Hematopoietic multipotent progenitor cell treated with erythropoietin and hydrocortisone succinate and interleukin-3 and kit ligand, for 8 days (in vitro differentiated cells): Measurements from ENCODE around the gene TUBGCP2.
"Not testable (repeated sequence)": the region's sequence is repeated elsewhere in the genome, so short reads cannot be mapped to it uniquely, and the experiment has no call there.

Experiments used
- DNase-seq: peaks from one replicate; pipeline ENCODE4 v3.0.0-alpha.2; 2015

TUBGCP2 gene

DNA sequence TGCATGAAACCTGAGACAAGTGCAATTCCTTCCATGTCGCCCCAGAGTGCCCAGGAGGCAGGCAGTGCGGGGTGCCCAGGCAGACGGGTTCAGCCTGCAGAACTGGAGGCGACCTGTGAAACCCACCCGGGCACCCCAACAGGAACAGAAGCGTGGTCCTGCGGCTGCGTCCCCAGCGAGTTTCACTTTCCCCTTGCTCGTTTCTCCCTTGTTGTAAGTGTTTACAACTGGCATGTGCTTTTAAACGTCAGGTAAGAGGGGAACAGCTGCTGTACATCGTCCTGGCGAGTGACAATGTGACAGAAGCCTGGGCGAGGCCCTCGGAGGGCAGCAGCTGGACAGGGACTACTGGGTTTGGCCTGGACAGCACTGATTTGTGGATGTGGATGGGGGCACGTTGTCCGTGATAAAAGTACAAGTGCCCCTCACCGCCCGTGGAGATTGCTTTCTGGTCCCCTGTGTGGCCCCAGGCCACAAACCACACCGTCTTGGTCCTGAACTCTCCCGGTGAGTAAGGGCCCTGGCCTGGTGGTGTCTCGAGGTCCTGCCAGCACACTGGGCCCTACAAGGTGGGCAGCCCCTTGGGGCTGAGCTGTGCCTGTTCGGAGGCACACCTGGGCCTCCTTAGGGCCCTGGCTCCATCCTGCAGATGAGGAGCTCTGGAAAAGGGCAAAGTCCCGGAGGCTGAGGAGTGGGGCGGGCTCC lies 67.0 kb downstream of the TUBGCP2 start:
- no peak for DNase-seq

DNA sequence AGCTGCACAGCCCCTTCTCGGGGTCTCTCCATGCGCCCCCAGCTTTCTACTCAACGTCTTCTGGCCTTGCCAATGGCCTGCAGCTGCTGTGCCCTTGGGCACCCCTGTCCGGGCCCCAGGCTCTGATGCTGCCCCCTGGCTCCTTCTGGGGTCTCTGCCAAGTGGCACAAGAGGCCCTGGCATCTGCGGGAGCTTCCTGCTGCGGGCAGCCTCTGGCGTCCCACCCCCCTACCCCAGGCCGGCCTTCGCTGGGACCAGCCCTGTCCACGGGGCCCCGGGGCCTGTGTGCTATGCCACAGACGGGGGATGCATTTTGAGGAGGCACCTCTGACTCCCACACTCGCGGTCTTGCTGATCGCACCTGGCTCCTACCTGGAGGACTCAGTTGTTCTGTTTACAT lies 68.7 kb downstream of the TUBGCP2 start:
- DNase-seq = no peak

DNA sequence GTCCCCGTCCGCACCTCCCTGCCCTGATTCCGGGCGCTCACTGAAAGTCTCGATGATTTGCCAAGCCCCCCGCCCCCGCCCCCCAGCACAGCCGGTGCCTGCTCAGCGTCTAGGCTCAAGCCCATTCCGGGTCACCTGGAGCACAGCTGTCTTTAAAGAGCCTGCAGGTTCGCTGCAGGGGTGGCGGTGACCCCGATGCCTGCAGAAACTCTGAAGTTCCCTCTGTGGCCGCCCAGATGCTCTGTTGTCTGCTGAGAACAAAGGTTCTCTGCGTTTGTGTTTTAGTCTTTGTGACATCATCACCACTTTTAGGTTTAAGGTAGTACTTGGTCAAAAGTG lies 70.2 kb downstream of the TUBGCP2 start:
- no peak for DNase-seq

DNA sequence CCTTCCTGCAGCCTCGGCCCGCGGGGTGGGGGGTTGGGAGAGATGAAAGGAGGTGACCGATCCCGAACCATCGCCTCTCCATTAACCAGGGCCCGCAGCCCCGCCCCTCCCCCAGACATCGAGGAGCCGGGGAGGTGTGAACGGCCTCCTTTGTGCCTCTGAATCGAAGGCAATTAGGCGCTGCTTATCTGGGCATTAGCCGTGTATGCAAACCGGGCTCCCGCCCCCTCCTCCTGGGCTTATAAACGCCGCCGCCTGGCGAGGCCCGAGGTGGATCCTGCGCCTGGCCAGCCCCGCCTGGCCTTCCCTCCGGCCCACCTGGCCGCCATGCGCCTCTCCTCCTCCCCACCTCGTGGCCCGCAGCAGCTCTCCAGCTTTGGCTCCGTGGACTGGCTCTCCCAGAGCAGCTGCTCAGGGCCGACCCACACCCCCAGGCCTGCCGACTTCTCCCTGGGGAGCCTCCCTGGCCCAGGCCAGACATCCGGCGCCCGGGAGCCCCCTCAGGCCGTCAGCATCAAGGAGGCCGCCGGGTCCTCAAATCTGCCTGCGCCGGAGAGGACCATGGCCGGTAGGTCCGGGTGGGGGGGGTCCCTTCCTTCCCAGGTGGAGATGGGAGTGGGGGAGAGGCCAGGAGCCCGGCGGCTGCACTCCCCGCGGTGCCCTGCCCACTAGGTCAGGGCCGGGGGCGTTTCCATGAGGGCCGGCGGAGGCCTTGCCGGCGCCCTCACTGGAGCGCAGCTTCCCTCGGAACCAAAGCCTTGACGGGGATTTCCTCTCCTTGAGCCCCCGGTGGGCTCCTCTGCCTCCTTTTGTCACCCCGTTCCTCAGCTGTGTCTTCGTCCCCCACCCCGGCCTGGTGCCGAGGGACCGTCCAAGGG lies 70.8 kb downstream of the TUBGCP2 start, which contains the start of gene VENTX:
TSS of gene VENTX (plus strand) at position 268 of the 878 bp plus-strand sequence. CDS start at position 328, 60 bp downstream.
- peak; percentile 25 for DNase-seq

DNA sequence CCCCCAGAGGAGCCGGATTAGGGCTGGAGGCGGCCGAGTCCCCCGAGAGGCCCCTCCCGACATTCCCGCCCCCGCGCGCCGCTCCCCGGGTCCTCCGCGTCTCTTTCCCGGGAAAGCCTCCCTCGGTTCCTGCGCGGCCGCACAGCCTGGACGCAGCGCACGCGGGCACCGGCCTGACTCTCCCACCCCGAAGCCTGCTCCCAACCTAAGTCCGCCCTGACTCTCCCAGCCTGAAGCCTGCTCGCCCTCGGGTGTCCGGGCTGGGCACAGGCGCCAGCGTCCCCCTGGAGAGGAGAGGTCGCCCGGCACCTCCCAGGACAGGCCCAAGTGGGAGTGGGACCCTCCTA lies 71.5 kb downstream of the TUBGCP2 start:
- DNase-seq = no peak

DNA sequence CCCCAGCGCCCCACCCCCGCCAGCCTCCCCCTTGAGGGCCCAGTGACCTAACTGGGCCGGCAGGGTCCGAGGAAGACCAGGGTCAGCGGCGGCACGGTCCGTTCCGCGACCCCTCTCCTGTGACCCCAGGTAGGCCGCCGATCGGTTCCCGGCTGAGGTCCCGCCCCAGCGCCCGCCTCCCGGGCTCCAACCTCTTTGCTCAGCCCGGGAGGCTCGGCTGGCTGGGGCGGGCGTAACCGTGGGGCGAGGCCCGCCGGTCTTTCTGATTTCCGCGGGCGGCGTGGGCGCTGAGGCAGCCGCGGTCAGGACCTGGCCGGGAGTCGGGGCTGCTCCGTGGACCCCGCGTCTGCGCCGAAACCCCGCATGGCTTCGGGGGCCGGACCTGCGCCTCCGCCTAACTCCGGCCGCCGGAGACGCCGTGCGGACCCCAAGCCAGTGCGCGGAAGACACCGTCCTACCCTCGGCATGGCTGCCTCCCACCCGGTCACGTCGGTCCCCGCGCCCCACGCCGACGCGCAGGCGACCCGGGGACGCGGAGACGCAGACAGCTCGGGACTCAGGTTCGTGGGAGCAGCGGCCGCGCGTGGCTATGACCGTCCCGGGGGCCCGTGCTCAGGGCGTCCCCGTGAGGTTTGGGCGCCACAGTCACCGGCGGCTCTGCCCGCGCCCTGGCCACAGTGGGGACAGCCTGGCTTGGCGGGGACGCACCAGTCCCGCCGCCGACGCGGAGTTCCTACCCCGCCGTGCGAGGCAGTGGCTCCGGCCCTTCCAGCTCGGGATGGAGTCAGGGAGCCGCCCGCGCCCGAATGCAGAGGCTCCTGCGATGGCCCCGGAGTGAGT lies 72.1 kb downstream of the TUBGCP2 start:
- no peak for DNase-seq

DNA sequence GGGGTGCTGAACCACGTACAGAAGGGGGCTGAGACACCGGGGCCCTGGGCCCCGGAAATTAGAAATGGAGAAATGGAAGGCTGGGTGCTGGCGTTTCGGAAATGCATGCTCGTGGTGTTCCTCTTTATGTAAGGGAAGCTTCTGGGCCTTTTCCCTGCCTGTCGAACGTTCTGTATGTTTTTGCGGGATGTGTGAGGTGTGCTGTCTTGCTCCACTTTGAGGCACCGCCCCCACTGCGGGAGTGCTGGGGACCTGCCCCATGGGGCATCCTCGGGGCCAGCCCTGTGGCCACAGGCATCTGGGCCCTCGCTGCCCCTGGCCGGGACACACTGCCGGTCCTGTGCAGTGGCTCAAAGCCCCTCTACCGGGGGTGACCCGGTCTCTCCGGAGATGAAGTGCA lies 72.7 kb downstream of the TUBGCP2 start:
- DNase-seq = no peak

DNA sequence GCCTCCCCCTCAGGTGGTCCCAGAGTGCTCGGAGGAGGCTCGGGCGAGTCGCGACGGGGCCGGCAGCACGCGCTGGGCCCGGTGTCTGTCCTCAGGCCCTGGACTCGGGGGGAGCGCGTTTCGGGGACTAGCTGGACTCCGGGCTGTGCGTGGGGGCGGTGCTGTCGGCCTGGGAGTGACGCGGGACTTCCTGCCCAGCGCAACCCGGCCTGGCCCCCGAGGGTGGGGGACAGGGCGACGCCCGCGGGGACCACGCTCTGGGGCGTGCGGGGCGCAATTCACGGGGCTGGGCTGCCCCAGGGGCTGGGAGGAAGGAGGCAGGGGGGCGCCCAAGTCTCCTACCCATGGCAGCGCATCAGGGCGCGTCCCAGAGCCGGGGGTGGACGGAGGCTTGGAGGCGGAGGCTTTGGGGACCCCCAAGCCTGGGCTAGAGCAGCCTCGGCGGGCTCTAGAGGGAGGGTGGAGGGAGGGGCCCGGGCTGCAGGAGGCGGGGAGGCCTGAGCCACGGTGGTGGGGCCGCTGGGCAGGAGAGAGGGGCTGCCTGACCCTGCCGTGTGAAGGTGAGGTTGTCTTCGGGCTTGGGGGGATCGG lies 73.3 kb downstream of the TUBGCP2 start:
- no peak for DNase-seq

DNA sequence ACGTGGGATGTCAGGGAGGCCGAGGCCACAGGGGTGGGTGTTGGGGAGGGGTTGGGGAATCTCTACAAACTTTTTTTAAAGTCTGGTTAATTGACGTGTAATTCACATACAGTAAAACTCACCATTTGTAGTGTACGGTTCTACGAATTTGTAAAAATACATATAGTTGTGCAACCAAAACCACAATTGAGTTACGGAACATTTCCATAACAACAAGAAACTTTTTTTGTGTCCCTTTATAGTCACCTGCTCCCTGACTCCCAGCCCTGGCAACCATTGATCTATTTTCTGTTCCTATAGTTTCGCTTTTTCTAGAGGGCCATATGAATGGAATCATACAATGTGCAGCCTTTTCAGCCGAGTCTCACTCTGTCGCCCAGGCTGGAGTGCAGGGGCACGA lies 73.9 kb downstream of the TUBGCP2 start:
- DNase-seq = not testable (repeated sequence)

DNA sequence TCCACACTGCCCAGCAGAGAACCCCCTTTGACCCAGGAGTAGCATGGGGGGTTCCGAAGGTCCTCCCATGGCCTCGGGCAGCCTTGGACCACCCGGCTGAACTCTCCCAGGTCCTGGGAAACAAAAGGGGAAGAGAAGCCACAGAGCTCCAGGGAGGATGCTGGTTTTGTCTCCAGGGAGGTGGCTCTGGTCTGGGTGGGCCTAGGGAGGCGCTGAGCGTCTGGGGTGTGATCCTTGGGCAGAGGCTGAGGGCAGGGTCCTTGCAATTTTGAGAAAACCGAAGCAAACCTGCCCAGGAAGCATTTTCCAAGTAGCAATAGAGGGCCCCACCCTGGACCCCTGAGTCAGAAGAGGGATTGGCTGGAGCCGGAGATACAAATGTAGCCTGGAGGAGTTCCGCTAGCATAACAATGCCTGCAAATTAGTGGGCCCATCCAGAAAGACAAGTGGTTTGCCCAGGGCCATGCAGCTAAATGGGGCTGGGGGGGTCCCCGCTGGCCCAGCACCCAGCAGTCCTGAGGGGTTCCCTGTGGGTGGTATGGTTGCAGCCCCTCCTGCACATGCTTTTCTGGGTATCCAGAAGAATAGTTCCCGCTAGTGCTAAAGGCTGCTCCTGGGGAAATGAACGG lies 76.6 kb downstream of the TUBGCP2 start:
- no peak for DNase-seq

DNA sequence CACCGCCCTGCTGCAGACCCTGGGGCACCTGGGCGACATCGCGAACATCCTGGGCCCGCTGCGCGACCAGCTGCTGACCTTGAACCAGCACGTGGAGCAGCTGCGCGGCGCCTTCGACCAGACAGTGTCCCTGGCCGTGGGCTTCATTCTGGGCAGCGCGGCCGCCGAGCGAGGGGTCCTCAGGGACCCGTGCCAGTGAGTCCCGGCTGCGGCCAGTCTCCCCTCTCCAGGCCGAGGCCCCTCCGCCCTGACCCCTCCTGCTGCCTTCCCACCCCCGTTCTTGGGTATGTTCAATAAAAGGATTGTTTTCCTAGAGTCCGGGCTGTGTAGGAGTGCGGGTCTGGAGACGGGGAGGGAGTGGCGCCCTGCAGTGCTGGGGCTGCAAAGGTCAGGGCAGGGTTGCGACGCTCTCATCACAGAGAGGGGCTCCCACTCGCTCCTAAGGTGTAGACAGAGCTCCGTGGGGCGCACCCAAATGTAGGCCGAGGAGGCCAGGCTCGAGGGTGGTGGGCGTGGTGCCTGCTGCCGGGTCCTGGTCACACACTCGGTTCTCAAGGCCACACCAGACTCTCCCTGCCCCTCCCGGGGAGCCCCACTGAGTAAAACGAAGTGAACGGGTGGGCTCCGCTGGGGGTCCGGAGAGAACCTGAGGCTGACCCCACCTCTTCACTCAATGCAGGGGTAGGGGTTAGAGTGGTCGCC lies 77.3 kb downstream of the TUBGCP2 start:
- no peak for DNase-seq

DNA sequence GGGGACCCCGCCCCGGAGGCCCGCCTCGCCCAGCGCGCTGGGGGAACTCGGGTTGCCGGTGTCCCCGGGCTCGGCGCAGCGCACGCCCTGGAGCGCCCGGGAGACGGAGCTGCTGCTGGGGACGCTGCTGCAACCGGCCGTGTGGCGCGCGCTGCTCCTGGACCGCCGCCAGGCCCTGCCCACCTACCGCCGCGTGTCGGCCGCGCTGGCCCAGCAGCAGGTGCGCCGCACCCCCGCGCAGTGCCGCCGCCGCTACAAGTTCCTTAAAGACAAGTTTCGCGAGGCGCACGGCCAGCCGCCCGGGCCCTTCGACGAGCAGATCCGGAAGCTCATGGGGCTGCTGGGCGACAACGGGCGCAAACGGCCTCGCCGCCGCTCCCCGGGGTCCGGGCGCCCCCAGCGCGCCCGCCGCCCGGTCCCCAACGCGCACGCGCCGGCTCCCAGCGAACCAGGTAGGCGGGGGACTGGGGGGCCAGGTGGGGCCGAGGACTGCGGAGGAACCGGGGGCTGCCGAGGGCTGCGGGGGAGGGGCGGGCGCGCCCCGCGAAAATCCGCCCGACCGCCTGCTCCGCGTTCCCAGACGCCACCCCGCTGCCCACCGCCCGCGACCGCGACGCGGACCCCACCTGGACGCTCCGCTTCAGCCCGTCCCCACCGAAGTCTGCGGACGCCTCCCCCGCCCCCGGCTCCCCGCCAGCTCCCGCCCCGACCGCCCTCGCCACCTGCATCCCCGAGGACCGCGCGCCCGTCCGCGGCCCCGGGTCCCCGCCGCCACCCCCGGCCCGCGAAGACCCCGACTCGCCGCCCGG lies 78.1 kb downstream of the TUBGCP2 start:
- peak; percentile 20 for DNase-seq

DNA sequence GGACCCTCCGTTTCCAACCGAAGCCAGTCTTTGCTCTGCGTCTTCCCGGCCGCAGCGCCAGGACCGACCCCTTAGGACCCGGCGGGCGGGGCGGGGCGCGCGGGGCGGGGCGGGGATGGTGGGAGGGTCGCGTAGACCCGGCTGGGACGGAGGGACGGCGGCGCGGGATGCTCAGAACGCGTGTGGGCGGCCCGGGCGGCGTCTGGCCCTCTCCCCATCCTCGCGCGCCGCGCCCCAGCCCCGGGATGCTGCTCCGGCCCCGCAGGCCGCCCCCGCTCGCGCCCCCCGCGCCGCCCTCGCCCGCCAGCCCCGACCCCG lies 78.7 kb downstream of the TUBGCP2 start, which contains the start of gene UTF1:
TSS of gene UTF1 (plus strand) at position 174 of the 318 bp plus-strand sequence. CDS start at position 246, 72 bp downstream.
- no peak for DNase-seq

DNA sequence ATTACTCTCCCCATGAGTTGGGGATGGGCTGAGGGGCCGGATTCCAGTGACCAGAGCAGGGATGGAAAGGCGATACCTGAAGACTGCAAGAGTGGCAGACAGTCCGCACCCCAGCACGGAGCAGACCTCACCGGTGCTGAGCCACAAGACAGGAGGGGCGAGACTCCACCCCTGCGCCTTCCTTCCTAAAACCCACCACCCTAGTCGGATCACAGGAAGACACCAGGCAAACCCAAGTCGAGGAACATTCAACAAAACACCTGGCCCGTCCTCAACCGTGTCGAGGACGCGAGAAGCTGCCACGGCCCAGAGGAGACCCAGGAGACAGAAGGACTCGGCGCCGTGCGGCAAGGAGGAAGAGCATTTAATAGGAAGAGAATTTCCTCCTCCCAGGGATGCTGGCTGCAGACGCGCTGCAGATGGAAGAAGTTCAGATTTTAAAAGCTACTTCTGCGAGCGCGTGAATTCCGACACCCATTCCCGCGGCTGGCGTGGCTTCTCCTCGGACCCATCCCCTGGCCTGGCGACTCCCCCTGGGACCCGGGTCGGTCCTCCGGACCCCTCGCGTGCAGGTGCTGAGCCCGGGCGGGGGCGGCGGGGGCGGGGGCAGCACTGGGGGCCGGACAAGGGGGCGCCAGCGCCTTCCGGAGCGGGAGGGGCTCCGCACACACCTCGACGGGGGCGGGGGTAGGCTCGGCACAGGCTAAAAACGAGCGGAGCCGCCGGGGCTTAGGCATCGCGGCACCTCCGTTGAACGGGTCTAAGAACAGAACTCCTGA lies 79.2 kb downstream of the TUBGCP2 start:
- DNase-seq = no peak
